Measurements from ENCODE around the gene ADCY5.

DNA sequence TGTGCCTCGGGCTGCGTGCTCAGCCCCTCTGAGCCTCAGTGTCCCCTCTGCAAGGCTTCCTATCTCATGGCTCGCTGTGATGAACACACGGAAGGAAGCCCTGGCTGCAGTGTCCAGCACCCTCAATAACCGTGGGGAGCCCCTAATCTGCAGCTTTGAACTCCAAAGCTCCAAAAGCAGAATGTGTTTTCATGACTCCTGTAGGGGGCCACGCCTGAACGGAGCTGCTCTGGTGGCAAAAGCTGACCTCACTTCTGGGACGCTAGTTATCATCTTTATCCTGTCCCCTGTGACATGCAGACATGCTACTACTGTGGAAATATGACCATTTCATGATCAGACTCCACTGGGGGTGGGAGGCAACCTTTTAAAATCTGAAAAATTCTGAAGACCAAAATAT is 148.3 kb downstream of the ADCY5 start:
- TF ChIP-seq TAF1 (IDR thresholded peaks at IDR 0.05; ENCODE audit: borderline replicate concordance, insufficient read depth, low read length) (no peak), FOXP2 (optimal IDR thresholded peaks at IDR 0.05; ENCODE audit: borderline replicate concordance, extremely low read depth, extremely low read length, insufficient read depth) (no peak)
- TF ChIP-seq, protein P1, sequence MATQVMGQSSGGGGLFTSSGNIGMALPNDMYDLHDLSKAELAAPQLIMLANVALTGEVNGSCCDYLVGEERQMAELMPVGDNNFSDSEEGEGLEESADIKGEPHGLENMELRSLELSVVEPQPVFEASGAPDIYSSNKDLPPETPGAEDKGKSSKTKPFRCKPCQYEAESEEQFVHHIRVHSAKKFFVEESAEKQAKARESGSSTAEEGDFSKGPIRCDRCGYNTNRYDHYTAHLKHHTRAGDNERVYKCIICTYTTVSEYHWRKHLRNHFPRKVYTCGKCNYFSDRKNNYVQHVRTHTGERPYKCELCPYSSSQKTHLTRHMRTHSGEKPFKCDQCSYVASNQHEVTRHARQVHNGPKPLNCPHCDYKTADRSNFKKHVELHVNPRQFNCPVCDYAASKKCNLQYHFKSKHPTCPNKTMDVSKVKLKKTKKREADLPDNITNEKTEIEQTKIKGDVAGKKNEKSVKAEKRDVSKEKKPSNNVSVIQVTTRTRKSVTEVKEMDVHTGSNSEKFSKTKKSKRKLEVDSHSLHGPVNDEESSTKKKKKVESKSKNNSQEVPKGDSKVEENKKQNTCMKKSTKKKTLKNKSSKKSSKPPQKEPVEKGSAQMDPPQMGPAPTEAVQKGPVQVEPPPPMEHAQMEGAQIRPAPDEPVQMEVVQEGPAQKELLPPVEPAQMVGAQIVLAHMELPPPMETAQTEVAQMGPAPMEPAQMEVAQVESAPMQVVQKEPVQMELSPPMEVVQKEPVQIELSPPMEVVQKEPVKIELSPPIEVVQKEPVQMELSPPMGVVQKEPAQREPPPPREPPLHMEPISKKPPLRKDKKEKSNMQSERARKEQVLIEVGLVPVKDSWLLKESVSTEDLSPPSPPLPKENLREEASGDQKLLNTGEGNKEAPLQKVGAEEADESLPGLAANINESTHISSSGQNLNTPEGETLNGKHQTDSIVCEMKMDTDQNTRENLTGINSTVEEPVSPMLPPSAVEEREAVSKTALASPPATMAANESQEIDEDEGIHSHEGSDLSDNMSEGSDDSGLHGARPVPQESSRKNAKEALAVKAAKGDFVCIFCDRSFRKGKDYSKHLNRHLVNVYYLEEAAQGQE (IDR thresholded peaks at IDR 0.05; ENCODE audit: insufficient read depth in 1 of 2, low read depth in 2 of 2, low read length in 2 of 2), result no peak

Data from PFSK-1 (cell line).